CD14-positive monocyte (primary cell): ENCODE results near the gene TAP2. TPM values are rescaled to one million over a fixed set of nuclear protein-coding genes. Genes with fewer than 3 reads are reported as not detected.
A peak's percentile ranks its signal among the peaks of the same experiment; 100 is the strongest.
"Not testable (repeated sequence)": the region's sequence is repeated elsewhere in the genome, so short reads cannot be mapped to it uniquely, and the experiment has no call there.

Experiments used
- DNase-seq, 3 donors: peaks; one replicate each; pipeline ENCODE4 v3.0.0-alpha.2; 2011 to 2022
- H2AFZ ChIP-seq: 2 replicates; pipeline ENCODE4 v1.6.0; 2012; ENCODE audit warnings: mild to moderate bottlenecking, low read depth, low read length, inconsistent platforms; ENCODE audit not compliant: insufficient read depth, poor library complexity, severe bottlenecking
- H3K27ac ChIP-seq, 2 donors: 1 replicate in 1 of 2; 2 replicates in 1 of 2; pipeline ENCODE4 v1.5.1; 2012 to 2013; ENCODE audit warnings: low read length in 2 of 2, control low read depth in 1 of 2, inconsistent platforms in 1 of 2, low read depth in 1 of 2, mild to moderate bottlenecking in 1 of 2
- H3K27me3 ChIP-seq, 2 donors: one replicate each; pipeline versions ENCODE4 v1.6.0 to v1.6.1; 2011 to 2013; ENCODE audit warnings: low read length in 2 of 2; ENCODE audit not compliant: control insufficient read depth in 2 of 2, insufficient read depth in 2 of 2
- H3K36me3 ChIP-seq, 2 donors: replicated peaks in 1 of 2; 1 replicate in 1 of 2; 2 replicates in 1 of 2; pipeline versions ENCODE4 v1.5.1 to v1.6.1; 2012 to 2013; ENCODE audit warnings: low read length in 2 of 2, control low read depth in 1 of 2, inconsistent platforms in 1 of 2, mild to moderate bottlenecking in 1 of 2; ENCODE audit not compliant: insufficient read depth in 2 of 2, control insufficient read depth in 1 of 2
- H3K4me1 ChIP-seq, 2 donors: 1 replicate in 1 of 2; 2 replicates in 1 of 2; pipeline versions ENCODE4 v1.5.1 to v1.6.1; 2012 to 2013; ENCODE audit warnings: low read length in 2 of 2, control low read depth in 1 of 2, inconsistent platforms in 1 of 2, mild to moderate bottlenecking in 1 of 2, moderate library complexity in 1 of 2; ENCODE audit not compliant: insufficient read depth in 2 of 2, control insufficient read depth in 1 of 2
- H3K4me2 ChIP-seq: replicated peaks from 2 replicates; pipeline ENCODE3; 2012; ENCODE audit warnings: low read length, moderate library complexity, mild to moderate bottlenecking; ENCODE audit not compliant: poor library complexity, severe bottlenecking; ENCODE audit errors: extremely low read depth
- H3K4me3 ChIP-seq, 3 experiments: fragments of 200-600 bp in 1 of 3; sonication (generic) in 1 of 3; replicated peaks in 1 of 3; 1 replicate in 2 of 3; 2 replicates in 1 of 3; pipeline ENCODE4 v1.5.1; 2011 to 2013; ENCODE audit warnings: low read length in 3 of 3, mild to moderate bottlenecking in 3 of 3, control low read depth in 2 of 3, low read depth in 2 of 3, inconsistent platforms in 1 of 3, moderate library complexity in 1 of 3
- H3K79me2 ChIP-seq: 2 replicates; pipeline ENCODE4 v1.6.0; 2012; ENCODE audit warnings: mild to moderate bottlenecking, control low read depth, inconsistent platforms, low read length, moderate library complexity; ENCODE audit not compliant: insufficient read depth
- H3K9ac ChIP-seq: 2 replicates; pipeline ENCODE4 v1.6.0; 2017; ENCODE audit warnings: low read length, mild to moderate bottlenecking; ENCODE audit not compliant: insufficient read depth, poor library complexity, severe bottlenecking
- H3K9me3 ChIP-seq, 2 donors: replicated peaks in 1 of 2; 1 replicate in 1 of 2; 2 replicates in 1 of 2; pipeline versions ENCODE4 v1.5.1 to v1.6.1; 2012 to 2013; ENCODE audit warnings: low read length in 2 of 2, control low read depth in 1 of 2; ENCODE audit not compliant: control insufficient read depth in 1 of 2, insufficient read depth in 1 of 2
- H4K20me1 ChIP-seq: 2 replicates; pipeline ENCODE4 v1.6.0; 2012; ENCODE audit warnings: mild to moderate bottlenecking, low read length, control low read depth, moderate library complexity; ENCODE audit not compliant: insufficient read depth
- H3K27ac Mint-ChIP-seq, 7 donors: one replicate each; pipeline ENCODE4 v1.8.0; 2020; ENCODE audit warnings: mild to moderate bottlenecking in 7 of 7, mixed read lengths in 7 of 7, moderate library complexity in 6 of 7, inconsistent platforms in 2 of 7
- H3K27me3 Mint-ChIP-seq, 3 donors: one replicate each; pipeline ENCODE4 v1.8.0; 2021 to 2022; ENCODE audit warnings: low read depth in 3 of 3, mild to moderate bottlenecking in 3 of 3, mixed read lengths in 3 of 3, moderate library complexity in 3 of 3, inconsistent platforms in 1 of 3
- H3K36me3 Mint-ChIP-seq, 2 donors: one replicate each; pipeline ENCODE4 v1.8.0; 2020; ENCODE audit warnings: mixed read lengths in 2 of 2, inconsistent platforms in 1 of 2, mild to moderate bottlenecking in 1 of 2
- H3K4me1 Mint-ChIP-seq: one replicate; pipeline ENCODE4 v1.8.0; 2020; ENCODE audit warnings: mild to moderate bottlenecking, mixed read lengths
- H3K4me3 Mint-ChIP-seq, 2 donors: one replicate each; pipeline ENCODE4 v1.8.0; 2020; ENCODE audit warnings: mild to moderate bottlenecking in 2 of 2, mixed read lengths in 2 of 2, moderate library complexity in 1 of 2
- H3K9me3 Mint-ChIP-seq, 7 donors: one replicate each; pipeline ENCODE4 v1.8.0; 2020 to 2022; ENCODE audit warnings: mixed read lengths in 7 of 7, mild to moderate bottlenecking in 6 of 7, moderate library complexity in 6 of 7, inconsistent platforms in 2 of 7
- CTCF ChIP-seq: fragments of 200-600 bp; IDR thresholded peaks from one replicate; pipeline ENCODE4 v1.8.0; 2022; ENCODE audit warnings: antibody characterized with exemption, mild to moderate bottlenecking
- WGBS: methylation state at CpG from one replicate; pipeline ENCODE4 v1.1.5; 2013; ENCODE audit warnings: missing lambda C conversion rate; ENCODE audit not compliant: insufficient coverage; 5-methylcytosine and 5-hydroxymethylcytosine counted together
- intact Hi-C, 2 donors: fragments of 100-400 bp; cut with micrococcal nuclease; formaldehyde crosslinking; loops; one replicate each; pipeline versions ENCODE4 v1.15.0 to v1.15.1; 2023
- polyA plus RNA-seq, 3 donors: library from polyadenylated mRNA; depleted of rRNA in 1 of 3; unstranded in 2 of 3; stranded (reverse) in 1 of 3; fragments of 300-500 nt in 2 of 3; fragments of >200 nt in 1 of 3; fragmentation: Illumina TruSeq in 2 of 3; gene quantifications; 1 replicate in 2 of 3; 2 replicates in 1 of 3; pipeline ENCODE4 v1.2.3, GENCODE V29; 2012 to 2021

Gene TAP2
- polyA plus RNA-seq, 3 donors: 12.6 to 48.7 (median 25.9) TPM

DNA sequence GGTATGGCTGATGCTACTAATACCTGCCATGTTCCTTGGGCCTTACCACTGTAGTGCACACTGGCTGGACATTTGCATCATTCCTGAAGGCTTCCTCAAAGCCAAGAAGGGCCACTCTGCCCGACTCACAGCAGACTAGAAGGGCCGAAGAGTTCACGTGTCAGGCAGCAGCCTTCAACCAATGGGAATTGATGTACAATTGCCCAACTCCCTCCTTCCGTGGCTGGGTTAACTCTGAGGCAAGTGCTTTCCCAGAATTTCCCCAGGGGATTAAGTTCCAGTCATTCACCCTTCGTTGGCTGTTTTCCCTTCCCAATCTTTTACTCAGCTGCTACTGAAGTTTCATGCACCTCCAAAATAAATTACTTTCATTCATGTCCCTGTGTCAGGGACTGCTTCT is 45.2 kb upstream of the TAP2 start:
- H2AFZ ChIP-seq: no peak overlapping the region

DNA sequence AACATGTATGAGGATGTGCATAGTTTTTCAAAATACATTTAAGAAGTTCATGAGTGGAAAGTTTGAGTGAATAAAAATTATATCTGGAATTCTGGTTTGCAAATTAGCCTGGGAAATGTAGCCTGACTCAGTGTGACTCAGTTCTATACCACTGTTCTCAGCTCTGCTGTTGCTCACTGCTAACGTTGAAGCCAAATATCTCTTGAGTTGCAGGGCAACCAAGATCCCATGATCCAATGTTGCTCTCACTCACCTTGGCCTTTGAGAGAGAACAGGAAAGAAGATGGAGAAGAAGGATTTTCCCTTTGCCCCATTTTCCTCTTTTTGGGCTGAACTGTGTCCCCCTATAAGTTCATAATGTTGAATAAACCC is 44.3 kb upstream of the TAP2 start:
- H3K4me3 Mint-ChIP-seq: no peak overlapping the region
- 50% methylated on average over 1 of the region's 1 CpG for WGBS
- peaks cover 0 to 3% (median 0%) of the 10 kb centered on the region in 7 donors for H3K9me3 Mint-ChIP-seq
- Histone ChIP-seq H3K36me3 (no peaks in the 10 kb centered on the region), H2AFZ (no peak overlapping the region), H3K4me1 (peaks cover 6% of the 10 kb centered on the region in 2 donors), H4K20me1 (no peaks in the 10 kb centered on the region), H3K9ac (no peak overlapping the region), H3K9me3 (no peaks in the 10 kb centered on the region), H3K79me2 (no peaks in the 10 kb centered on the region), H3K27me3 (peaks cover 15 to 23% of the 10 kb centered on the region in 2 donors), H3K4me2 (no peak overlapping the region), H3K4me3 (no peak overlapping the region), H3K27ac (no peak overlapping the region)
- H3K27ac Mint-ChIP-seq: no peak overlapping the region
- intact Hi-C loops: no loop called here
- no peak for DNase-seq
- H3K27me3 Mint-ChIP-seq: peaks cover 27 to 29% (median 29%) of the 10 kb centered on the region in 3 donors
- no peak for TF ChIP-seq CTCF
- H3K4me1 Mint-ChIP-seq: peaks cover 18% of the 10 kb centered on the region
- peaks cover 0 to 14% of the 10 kb centered on the region in 2 donors for H3K36me3 Mint-ChIP-seq

More for the DNA sequence above, 45.2 kb upstream of the TAP2 start:
- Histone ChIP-seq H3K36me3 (no peaks in the 10 kb centered on the region), H3K4me1 (peaks cover 6% of the 10 kb centered on the region in 2 donors), H3K79me2 (no peaks in the 10 kb centered on the region), H3K9ac (no peak overlapping the region), H3K27ac (no peak overlapping the region), H4K20me1 (no peaks in the 10 kb centered on the region), H3K4me3 (no peak overlapping the region), H3K27me3 (peaks cover 15 to 19% of the 10 kb centered on the region in 2 donors), H3K9me3 (no peaks in the 10 kb centered on the region), H3K4me2 (no peak overlapping the region)
- Mint-ChIP-seq H3K27me3 (peaks cover 22 to 23% (median 22%) of the 10 kb centered on the region in 3 donors), H3K4me3 (no peak overlapping the region), H3K36me3 (peaks cover 0 to 11% of the 10 kb centered on the region in 2 donors), H3K4me1 (peaks cover 18% of the 10 kb centered on the region), H3K27ac (no peak overlapping the region), H3K9me3 (peaks cover 0 to 3% (median 0%) of the 10 kb centered on the region in 7 donors)
- no peak for TF ChIP-seq CTCF
- DNase-seq: peak in 1 of 3 donors; percentile 51
- intact Hi-C loops: loop anchor here in 1 of 2 donors (2.0 kb wide), 1 partner anchor 101 kb away; no protein-coding TSS in a partner anchor
- WGBS: 48% methylated on average over 5 of the region's 5 CpGs

- H3K36me3 Mint-ChIP-seq: peaks cover 0 to 15% of the 10 kb centered on the region in 2 donors
- H3K4me3 ChIP-seq, DNase-seq, H4K20me1 ChIP-seq, H3K27ac ChIP-seq, H3K79me2 ChIP-seq, H3K36me3 ChIP-seq, H3K4me2 ChIP-seq, H3K9ac ChIP-seq, H3K4me1 ChIP-seq, intact Hi-C loops, H2AFZ ChIP-seq, H3K9me3 ChIP-seq, H3K27ac Mint-ChIP-seq, H3K9me3 Mint-ChIP-seq: not testable (repeated sequence)
- peak overlapping the region in 1 of 2 donors; percentile 23 for H3K4me3 Mint-ChIP-seq
- 80% methylated on average over 1 of the region's 3 CpGs for WGBS
- H3K27me3 ChIP-seq: peaks cover 15 to 29% of the 10 kb centered on the region in 2 donors
- H3K27me3 Mint-ChIP-seq: peaks cover 27 to 39% (median 32%) of the 10 kb centered on the region in 3 donors
- peaks cover 17% of the 10 kb centered on the region for H3K4me1 Mint-ChIP-seq
Measured at GRCh38 chr6:32880962-32881361, 42.4 kb upstream of the TAP2 start.
